Stimulated activated CD4-positive, alpha-beta T cell treated with anti-CD3 and anti-CD28 coated beads, Interleukin-1b, Interleukin-23, amount 100 ng/mL, for 48 hours (primary cell): ENCODE data around the gene NUP188.
A peak's percentile ranks its signal among the peaks of the same experiment; 100 is the strongest.

Experiments
- DNase-seq: peaks from one replicate; pipeline ENCODE4 v3.0.0-alpha.2; 2020

NUP188 gene

DNA sequence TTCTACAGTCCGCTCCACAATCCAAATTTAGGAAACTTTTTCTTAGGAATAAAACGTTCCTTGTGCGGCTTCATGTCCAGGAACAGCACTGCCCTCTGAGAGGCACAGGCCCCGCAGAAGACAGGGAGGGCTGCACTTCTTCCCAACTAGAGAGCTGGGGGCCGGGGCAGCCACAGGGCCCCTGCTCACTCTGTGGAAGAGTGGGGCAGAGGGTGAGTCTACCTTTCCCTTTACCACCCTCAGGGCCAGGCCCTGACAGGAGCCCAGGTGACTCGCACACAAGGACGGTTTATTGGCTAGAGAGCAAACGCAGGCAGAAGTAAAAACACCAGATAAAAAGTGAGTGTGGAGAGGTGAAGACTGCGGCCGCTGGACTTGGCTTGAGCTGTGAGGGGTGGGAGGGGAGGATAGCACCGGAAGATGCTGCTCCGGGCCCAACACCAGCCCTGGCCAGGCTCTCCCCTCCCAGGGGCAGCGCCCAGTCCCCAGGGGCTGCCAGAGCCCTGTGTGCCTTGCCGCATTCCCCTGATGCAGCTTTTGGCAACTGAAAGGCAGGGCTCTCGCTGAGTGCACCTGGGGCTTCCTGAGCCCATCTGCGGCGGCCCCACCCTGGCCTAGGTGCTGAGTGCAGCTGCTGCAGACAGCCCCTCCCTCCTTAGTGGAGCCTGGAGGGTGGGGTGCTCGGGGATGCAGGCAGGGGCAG lies 60.4 kb downstream of the NUP188 start:
- DNase-seq = no peak

DNA sequence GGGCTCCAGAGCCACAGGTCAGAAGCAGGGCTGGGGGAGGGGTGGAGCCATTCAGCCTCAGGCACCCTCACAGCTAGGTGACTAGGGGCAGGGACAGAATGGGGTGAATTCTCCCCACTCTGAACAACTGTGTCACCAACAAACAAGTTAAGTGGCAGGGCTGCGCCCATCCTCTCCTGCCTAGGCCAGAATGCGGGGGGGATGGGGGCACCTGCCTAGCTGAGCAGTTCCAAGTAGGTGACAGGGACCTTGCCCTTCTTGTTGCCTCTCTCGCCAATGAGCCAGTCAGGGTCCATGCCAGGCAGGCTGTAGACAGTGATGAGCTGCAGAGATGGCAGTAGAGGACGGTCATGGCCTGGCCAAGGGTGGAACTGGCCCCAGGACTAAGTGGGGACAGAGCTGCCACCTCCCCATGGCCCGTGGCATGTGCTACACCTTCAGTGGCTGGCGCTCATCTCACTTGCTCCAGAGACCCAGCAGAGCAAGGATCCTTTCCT lies 61.0 kb downstream of the NUP188 start:
- DNase-seq = no peak

DNA sequence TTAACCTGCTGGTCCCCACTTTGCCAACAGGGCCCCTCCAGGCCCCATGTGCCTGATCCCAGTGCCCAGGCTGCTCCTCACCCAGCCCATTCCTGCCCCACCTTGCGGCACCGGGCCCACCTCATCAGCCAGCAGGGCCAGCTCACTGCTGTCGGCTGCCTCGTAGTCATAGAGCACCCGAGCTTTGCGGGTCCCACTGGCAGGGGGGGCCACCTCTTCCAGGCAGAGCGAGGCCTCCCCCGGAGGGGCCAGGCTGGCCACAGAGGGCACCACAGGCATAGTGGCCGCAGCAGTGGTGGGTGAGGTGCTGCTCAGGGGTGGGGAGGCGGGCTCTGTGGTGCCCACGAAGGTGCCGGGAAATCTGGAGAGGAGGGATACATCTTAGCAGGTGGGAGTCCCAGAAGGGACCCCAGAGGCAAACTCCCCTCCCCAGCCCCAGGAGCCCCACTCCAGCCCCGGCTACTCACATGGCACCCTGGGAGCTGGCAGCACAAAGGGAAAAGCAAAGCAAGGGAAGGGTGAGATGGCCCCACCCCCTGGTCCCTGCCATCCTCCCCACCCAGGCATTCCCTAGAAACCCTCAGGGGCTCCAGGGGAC lies 61.6 kb downstream of the NUP188 start:
- no peak for DNase-seq

- DNase-seq = no peak
Observed at GRCh38 chr9:129009584-129010141, 62.2 kb downstream of the NUP188 start.

GRCh38 chr9:129010267-129010975 lies 62.9 kb downstream of the NUP188 start:
- no peak for DNase-seq

GRCh38 chr9:129011170-129011569 lies 63.7 kb downstream of the NUP188 start:
- no peak for DNase-seq

DNA sequence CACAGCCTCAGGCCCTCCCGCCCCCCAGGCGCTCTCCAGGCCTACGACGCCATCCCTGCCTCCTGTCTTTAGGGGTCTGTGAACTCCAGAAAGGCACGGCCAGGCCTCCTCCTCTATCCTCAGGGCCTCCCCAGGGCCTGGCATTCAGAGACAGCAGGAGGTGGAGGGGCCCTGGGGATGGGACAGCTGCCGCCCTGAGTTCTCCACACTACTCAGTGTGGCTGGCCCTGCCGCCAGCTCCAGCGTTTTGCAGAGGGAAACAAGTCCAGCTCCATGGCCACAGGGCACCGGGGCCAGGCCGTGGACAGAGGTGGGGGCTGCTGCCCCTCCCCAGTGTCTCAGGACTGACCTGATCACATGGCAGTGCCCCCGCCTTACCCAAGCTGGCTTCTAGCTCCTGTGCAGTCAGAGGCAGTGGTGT lies 64.3 kb downstream of the NUP188 start:
- DNase-seq = no peak

- no peak for DNase-seq
Observed at GRCh38 chr9:129012343-129012742, 64.8 kb downstream of the NUP188 start.

- no peak for DNase-seq
Observed at GRCh38 chr9:129012893-129013448, 65.5 kb downstream of the NUP188 start.

- DNase-seq = no peak
Observed at GRCh38 chr9:129013674-129014073, 66.2 kb downstream of the NUP188 start.

- no peak for DNase-seq
Observed at GRCh38 chr9:129014124-129014523, 66.6 kb downstream of the NUP188 start.

GRCh38 chr9:129014608-129015007 lies 67.1 kb downstream of the NUP188 start:
- no peak for DNase-seq

GRCh38 chr9:129021091-129021490 lies 73.6 kb downstream of the NUP188 start:
- DNase-seq = no peak

DNA sequence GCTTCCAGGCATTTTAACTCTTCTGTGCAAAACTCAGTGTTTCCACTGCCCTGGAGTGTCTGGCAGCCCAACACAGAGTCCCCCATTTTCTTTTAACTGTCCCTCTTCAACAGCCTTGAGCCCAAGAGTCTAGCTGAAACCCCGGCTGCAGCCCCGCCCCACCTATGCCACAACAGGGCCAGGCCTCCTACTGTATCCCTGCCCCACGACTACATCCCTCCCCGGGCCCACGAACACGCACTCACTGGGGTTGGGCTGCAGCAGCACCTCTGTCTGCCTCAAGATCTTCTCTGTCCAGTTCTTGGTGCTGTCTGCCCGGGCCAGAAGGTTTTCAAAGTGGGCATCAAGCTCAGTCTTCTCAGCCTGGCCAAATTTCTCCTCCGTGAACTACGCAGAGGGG lies 74.5 kb downstream of the NUP188 start:
- no peak for DNase-seq

GRCh38 chr9:129023036-129023907 lies 75.8 kb downstream of the NUP188 start:
- DNase-seq = no peak

DNA sequence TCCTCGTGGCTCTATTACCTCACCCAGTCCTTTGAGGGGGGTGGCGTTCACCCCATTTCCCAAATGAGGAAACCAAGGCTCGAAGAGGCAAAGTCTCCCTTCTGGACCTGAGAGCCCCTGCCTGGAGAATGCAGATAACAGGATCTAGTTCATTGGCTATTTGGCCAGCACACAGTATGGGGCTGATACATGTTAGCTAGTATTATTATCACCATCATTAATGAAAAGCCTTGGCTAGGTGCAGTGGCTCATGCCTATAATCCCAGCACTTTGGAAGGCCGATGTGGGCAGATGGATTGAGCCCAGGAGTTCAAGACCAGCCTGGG lies 76.4 kb downstream of the NUP188 start:
- no peak for DNase-seq

GRCh38 chr9:129026442-129027223 lies 79.1 kb downstream of the NUP188 start:
- no peak for DNase-seq

DNA sequence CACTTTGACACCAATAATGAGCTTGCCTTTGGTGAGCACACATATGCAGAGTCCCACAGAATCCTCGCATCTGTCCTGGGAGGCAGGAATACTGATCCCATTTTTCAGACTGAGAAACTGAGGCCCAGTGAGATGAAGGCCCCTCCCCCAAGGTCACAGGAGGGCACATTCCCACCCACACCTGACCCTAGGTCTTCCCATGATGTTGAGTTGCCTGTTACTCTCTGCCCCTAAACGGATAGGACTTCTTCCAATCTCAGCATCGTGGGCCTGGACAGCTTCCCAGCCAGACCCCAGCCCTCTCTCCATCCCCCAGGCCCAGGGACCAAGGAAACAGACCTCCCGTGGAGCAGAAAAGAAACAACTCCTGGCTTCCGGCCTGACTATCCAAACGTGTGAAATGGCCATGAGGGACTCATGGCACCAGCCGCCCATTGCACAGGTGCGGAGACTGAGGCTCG lies 79.8 kb downstream of the NUP188 start:
- no peak for DNase-seq

- DNase-seq = peak; percentile 69
Observed at GRCh38 chr9:129027685-129028191, 80.2 kb downstream of the NUP188 start.

DNA sequence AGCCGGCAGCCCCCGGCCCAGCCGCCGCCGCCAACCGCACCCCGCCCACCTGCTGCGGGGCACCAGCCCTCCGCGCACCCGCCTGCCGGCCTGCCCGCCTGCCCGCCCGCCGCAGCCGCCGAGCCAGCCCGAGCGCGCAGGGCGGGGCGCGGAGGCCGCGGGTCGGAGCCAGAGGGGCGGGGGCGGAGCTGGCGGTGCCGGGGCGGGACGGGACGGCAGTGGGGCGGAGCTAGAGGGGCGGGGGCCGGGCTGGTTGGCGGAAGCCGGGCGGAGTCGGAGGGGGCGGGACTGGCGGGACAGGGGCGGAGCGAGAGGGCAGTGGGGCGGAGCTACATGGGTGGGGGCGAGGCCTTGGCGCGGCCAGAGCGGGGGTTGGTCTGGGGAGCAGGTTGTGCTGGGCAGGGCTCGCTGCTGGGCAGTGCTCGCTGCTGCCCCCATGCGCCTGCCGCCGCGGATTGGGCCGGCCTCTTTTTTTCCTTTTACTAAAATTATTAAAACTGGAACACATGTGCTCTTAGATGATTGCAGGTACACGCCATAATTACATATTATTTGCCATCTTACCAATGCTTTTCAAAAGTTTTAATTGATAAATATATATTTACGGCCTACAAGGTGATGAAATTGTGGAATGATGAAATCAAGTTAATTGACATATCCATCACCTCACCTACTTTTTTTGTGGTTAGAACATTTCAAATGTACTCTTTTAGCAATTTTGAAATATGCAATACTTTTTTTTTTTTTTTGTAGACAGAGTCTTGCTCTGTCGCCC lies 80.9 kb downstream of the NUP188 start, which contains the start of gene SH3GLB2:
TSS of gene SH3GLB2 (minus strand) at position 140 of the 775 bp plus-strand sequence. CDS start 177 bp downstream, outside the sequence.
- DNase-seq = peak; percentile 95
